ENCODE data around the gene SPATA6L.
"Not testable (repeated sequence)": the region's sequence is repeated elsewhere in the genome, so short reads cannot be mapped to it uniquely, and the experiment has no call there.

SPATA6L gene

DNA sequence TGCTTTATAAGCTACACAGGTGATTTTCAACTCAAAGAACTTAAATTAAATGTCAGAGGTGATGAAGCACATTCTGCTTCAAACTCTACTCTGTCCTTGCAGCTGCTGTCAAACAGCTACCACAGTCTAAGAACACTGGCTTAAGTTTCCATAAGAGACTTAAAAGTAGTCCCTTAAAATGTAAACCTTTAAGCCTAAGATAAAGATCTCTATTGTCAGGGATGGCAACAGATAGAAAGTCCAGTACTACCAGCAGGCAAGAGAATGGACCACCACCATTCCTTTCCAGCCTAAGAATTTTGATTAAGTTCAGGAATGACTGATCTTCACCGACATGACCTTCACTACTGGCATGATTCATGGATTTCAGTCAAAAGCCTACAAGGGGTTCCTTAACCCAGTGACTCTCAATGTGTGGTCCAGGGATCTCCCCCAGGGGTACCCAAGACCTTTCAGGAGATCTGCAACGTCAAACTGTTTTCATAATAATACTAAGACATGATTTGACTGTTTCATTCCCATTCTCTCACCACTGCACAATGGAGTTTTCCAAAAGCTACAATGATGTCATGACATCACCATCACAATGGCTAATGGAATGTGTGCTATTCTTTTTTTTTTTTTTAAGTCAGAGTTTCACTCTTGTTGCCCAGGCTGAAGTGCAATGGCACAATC, 45.3 kb downstream of the SPATA6L start:
- DNase-seq: no peak

DNA sequence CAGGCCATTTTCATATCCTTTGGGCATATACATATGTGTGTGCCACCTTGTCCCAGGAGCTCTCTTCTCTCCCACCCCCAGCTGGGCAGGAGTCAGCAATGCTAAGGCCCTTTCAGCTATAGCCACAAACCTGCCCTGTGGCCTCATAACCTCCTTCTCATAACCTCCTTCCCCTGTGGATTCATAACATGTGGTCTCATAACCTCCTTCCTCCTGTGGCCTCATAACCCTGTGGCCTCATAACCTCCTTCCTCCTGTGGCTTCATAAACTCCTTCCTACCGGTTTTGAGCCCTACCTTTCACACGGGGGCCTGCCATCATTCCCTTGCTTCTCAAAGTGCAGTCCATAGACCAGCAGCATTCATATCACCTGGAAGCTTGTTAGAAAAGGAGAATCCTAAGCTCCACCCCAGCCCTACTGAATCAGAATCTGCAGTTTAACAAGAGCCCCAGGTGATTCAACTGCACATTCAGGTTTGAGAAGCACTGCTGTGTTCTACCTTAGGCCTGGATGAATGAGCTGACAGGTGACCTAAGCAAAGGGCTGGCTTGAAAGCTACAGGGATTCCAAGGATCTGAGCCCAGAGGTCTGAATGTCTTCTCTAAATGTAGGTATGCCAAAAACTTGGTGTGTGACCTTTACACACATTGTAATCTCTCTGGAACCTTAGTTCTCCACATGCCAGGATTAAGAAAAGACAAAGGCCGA, 46.1 kb downstream of the SPATA6L start:
- no peak for DNase-seq

DNA sequence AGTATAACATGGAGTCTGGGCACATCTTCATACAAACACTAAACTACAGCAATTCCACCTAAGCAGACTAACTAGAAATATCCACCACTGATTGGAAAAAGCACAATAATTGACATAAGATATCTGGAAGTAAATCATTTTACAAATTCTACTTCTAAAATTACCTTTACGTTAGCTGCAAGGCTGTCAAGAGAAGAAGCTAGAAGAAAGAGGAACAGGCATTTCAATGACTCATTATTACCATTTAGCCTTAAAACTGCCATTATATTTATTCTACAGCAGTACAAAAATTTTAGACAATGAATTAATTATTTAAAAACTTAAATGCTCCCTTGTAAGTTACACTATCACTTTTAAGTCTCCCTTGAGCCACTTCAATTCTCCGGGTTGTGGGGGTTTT, 47.6 kb downstream of the SPATA6L start:
- DNase-seq: no peak

DNA sequence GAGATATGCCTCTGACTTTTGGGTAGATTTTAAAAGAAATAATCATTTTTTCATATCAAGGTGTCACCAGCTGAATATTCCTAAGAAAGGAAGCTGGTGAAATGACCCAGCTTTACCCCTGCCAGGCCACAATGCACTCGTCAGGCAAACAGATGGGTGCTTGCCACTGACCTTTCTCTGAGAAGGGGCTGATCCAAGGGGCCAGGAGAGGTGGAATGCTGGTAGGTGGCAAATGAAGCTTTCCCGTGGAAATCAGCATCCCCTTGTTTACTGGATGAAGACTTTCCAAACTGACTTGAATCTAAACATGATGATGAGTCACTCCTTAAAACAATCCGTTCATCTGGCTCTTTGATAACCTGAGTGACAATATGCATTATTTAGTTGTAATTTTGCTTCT, 48.5 kb downstream of the SPATA6L start:
- no peak for DNase-seq

DNA sequence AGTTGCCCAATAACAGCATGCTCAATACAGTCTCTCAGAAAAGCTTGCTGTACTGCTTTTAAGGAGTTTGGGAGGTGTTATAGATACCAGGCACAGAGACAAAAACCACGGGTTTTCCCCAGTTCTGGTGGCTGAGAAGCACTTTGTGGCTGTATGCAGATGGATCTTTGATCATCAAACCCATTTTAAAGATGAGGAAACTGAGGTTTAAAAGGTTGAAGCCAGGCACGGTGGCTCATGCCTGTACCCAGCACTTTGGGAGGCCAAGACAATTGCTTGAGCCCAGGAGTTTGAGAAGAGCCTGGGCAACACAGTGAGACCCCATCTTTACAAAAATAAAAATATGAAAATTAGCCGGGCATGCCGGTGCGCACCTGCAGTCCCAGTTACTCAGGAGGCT, 50.5 kb downstream of the SPATA6L start:
- no peak for DNase-seq

DNA sequence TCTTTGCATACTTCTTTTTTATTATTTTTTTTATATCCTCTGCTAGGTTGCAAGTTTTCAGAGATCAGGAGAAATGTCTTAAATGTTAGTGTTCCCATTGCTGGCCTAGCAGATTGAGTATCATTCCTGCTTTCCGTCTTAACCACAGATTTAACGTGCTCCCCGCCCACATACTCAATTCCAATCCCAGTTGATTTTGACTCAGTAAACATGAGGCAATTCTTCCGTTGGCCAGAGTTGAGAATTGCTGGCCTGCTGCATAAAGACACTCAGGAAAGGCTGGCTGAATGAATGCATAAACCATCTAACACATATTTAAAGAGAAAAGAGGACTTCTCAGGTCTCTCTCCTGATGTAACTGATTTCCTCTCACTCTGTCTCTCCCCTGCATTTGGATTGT, 51.0 kb downstream of the SPATA6L start:
- no peak for DNase-seq

DNA sequence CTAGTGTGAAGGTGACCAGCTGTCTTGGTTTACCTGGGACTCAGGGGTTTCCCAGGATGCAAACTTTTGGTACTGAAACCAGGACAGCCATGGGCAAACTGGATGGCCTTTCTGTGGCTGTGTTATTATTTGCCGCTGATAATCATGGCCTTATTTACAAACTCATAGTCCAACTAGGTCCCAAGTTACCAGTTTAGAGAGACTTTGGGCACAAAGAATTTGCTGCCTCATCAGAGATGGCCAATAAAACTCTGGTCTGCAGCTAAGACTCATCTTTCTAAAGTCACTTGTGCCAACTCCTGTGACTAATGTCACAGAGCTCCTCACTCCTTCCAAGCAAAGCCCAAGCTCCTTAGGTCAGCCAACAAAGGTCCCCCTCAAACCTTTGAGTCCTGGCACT, 51.7 kb downstream of the SPATA6L start:
- DNase-seq: no peak

DNA sequence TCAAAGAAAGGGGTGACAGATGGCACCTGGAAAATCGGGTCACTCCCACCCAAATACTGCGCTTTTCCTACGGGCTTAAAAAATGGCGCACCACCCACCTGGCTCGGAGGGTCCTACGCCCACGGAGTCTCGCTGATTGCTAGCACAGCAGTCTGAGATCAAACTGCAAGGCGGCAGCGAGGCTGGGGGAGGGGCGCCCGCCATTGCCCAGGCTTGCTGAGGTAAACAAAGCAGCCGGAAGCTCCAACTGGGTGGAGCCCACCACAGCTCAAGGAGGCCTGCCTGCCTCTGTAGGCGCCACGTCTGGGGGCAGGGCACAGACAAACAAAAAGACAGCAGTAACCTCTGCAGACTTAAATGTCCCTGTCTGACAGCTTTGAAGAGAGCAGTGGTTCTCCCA, 60.2 kb downstream of the SPATA6L start:
- DNase-seq: not testable (repeated sequence)

DNA sequence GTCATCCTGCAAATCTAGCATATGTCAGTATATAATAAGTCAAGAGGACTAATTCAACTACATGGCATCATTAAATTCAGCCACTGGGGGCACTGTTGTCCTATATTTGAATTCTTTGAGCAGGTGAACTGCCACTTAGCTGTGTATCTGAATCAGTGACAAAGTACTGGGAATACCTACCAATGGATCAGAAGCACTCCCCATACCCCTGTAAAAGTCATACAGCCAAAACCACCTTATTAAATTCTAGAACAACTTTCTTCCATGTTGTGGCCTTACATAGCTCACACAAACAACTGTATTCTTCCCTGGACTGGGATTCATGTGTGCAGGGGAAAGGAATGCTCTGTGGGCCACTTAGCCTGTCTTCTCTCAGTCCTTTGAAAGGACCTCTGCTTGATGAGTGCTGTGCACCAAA, 61.6 kb downstream of the SPATA6L start:
- DNase-seq: peak; percentile 67

DNA sequence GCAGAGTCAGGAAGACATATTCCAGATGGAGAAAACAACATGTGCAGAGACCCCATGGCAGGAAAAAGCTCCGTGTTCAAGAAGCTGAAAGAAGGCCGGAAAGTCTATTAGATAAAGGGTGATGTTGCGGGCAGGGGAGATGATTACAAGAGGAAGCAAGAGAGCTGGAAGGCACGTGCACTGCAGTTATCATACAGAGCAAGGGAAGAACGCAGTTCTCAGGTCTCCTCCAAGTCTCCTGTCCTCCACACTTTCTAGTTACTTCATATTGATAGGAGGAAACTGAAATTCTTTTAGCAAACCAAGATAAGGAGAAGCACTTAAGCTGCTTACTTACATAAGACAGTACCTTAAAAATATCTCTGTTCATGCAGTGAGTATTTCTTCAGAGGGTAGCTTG, 62.5 kb downstream of the SPATA6L start:
- no peak for DNase-seq

DNA sequence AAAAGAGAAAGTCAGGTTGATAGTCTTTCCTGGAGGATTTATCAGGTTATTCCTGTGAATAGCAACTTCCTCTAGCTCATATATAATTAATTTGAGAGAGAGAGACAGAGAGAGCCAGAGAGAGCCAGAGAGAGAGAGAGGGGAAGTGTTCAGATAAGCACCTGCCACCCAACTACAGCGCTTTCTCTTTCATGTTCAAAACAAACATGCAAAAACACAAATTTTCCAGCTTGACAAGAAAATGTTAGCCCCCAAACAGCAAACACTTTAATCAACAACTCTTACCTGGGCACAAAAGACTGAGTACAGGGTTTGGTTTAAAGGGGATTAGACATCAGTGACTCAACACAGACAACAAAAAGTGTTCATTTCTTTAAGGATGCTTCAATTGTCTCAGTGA, 65.9 kb downstream of the SPATA6L start:
- DNase-seq: no peak

DNA sequence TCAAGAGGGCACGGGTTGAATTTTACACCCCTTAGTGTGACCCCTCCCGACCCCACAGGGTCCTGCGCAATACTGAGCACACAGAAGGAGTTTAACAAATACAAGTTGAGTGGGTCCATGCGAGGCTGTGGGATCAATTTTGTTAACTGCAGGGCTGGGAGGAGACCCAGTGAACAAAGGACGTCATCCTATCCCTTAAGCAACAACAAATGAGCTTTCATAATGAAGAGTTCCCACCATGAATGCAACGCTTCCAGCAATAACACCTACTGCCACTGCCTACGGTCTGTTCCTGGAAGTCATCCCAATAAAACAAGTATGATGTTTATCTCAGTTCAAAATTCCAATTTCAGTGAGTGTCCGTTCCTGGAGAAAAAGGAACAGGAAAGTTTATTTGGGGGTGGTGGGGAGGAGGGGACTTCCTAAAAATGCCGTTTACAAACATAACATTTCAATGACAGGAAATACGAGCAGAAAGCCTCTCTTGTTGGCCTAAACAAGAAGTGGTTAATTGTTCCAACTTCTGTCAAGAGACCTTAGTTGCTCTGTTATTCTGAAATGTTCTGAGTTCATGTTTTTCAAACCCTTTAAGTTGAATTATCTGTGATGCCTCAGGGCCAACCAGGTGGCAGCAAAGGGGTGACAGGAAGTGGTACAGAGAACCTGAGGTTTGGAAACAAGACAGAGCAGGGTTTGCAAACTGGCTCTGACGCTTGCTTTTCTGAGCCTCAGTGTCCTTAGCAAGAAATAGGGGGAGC, 69.9 kb downstream of the SPATA6L start:
- no peak for DNase-seq

DNA sequence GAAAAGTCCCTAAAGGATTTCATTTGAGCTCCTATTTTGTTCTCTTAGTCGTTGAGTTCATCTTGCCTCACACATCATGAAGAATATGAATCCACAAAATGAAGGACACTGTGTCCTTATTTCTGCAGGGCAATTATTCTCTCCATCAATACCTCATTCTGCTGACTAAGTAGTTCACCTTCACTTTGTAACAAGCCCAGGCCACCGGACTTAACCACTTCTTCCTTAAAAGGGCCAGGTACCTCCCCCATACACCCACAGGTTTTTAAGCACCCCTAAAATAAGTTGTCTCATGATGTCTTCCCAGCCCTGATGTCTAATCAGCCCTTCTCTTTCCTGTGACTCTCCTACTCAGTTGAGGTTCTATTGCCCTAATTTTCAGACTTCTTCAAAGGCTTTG, 71.3 kb downstream of the SPATA6L start:
- DNase-seq: no peak

DNA sequence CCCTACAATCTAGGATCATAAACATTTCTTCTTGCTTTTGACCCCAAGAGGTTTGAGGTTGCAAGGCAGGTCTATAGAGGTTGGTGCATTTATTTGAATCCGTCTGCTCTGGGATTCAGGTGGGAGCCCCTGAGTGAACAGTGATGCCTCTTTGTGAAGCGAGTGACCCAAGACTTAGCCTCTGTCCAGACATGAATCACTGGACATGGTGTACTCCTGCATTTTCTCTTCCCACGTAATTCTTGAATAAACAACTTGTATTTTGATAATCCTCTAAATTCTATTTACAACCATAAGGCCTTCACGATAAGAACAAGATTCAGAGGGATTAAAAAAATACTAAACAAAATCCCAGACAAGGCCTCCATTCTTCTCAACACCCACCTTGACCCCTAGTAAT, 71.7 kb downstream of the SPATA6L start:
- no peak for DNase-seq

DNA sequence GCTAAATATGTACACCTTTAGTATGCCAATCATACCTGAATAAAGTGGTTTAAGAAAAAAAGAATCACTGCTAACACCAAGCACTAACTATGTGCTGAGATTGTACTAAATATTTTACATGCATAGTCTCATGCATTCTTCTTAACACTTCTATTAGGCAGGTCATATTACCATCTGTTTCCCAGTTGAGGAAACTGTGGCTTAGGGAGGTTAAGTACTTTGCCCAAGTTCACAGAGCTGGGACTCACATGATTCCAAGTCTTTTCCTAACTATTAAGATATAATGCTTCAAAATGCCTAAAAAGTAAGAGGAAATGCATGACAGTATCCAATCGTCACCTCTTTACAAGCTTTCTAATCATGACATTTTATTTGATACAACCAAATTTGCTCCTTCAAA, 73.4 kb downstream of the SPATA6L start:
- no peak for DNase-seq

DNA sequence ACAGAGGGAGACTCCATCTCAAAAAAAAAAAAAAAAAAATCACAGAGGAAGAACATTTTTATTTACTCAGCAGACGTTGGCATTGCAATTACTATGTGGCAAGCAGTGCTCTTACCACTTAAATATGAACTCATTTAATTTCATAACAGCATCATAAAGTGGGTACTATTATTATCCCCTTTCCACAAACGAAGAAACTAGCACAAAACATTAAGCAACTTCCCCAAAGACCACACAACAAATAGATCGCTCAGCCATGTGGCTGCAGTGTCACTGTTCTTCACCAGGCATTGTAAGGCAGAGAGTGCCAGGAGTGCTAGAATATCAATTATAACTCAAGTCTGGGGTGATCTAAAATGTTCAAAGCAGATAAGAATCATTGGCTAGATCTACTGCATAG, 74.0 kb downstream of the SPATA6L start:
- DNase-seq: no peak

DNA sequence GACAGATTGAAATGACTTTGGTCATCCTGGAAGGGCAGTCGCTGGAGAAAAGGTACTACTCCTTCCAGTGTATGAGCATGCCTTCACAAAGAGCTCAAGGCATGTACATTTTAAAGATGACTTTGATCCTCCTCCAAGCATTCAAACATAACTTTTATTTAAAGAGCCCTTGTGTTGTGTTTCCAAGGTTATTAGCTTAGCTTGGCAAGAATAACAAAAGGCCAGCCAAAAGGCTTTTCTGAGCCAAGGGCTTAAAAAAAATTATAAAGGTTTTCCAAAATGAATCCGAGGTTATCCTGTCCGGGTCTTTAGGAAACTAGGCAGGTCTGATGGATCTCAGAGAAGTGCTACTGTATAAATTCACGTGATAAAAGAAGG, 75.2 kb downstream of the SPATA6L start:
- DNase-seq: no peak

DNA sequence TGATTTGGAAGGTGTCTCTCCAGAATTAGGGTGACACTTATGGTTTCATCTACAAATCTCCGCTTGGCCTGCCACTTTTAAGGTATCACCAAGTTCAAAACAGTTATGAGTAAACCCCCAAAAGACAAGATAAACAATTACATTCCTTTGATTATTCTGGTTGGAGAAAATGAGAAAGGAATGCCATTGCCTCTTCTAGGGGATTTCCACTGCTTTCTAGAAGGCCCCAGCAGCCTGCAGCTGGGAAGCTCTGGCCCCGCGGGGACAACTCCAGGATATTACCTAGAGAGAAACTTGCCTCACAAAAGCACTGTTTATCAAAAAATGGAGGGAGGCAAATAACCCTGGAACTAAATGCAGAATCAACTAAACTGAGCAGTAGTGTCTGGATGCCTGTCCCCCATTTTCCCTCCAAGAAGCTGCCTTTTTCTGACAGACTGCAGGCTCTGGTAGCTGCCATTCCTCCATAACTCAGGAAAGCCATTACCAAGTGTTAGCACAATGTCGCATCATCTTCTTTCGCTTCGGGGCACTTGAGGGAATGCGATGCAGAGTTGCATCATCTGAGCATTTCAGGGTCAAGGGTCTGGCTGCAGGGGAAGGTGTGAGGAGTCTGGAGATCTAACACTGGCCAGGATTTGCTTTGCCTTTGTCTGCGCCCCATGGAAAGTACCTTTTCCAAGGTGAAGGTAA, 75.7 kb downstream of the SPATA6L start:
- DNase-seq: no peak

DNA sequence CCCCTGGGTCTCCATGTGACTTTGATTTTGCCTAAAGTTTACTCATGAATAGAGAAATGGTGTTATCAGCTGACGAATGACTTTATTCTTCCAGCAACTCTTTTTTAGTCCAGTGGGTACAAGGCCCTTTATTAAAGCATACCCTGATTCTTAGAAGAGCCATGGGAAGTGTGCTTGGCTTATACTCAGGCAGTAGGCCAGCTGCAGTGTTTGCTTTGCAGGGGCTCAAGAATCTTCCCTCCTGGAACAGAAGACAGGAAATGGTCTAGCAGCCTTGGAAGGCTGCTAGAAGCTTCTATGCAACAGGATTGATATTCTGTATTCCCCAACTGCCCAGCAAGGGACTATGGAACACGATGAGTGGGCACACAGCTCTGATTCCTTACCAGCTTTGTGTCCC, 77.6 kb downstream of the SPATA6L start:
- no peak for DNase-seq

DNA sequence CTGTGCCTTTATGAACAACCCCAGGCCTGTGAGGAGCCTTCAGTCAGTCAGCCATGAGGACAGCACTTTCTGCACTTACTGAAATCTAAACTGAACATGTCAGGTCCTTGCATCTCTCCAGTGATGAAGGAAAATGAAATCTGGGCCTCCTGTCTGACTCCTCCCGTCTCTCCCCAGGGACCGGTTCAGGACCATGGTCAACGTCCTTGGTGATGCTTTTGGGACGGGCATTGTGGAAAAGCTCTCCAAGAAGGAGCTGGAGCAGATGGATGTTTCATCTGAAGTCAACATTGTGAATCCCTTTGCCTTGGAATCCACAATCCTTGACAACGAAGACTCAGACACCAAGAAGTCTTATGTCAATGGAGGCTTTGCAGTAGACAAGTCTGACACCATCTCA, 81.1 kb downstream of the SPATA6L start:
- DNase-seq: no peak

DNA sequence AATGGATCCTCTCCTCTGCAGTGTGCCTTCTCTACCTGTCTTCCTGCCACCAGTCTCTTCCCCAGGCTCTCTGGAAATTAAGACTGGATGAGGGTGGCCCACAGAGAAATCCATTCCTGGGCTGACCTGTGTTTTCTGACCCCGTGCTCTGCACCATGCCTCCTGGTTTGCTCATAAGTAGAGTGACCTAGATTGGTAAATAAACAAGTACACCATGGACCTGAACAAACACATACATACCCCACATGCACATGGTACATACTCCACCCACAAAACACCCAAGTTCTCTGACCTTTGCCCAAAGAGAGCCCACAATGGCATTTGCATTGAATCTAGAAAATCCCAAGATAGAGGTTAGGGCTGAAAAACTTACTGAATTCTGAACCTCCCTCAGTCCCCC, 81.6 kb downstream of the SPATA6L start:
- DNase-seq: no peak

DNA sequence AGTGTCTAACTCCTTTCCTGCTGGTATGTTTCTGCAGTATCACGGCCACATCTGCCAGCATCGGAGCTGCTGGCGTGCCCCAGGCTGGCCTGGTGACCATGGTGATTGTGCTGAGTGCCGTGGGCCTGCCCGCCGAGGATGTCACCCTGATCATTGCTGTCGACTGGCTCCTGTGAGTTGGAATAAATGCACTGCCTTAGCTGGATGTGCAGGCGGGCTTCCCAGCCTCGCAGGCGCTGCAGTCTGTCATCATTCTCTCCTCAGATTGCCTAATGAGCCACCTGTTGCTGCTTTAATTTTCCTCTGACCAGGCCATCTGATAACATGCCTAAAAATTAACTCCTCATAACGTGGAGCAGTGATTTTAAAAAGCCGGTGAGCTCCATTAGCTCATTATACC, 83.3 kb downstream of the SPATA6L start:
- DNase-seq: no peak

DNA sequence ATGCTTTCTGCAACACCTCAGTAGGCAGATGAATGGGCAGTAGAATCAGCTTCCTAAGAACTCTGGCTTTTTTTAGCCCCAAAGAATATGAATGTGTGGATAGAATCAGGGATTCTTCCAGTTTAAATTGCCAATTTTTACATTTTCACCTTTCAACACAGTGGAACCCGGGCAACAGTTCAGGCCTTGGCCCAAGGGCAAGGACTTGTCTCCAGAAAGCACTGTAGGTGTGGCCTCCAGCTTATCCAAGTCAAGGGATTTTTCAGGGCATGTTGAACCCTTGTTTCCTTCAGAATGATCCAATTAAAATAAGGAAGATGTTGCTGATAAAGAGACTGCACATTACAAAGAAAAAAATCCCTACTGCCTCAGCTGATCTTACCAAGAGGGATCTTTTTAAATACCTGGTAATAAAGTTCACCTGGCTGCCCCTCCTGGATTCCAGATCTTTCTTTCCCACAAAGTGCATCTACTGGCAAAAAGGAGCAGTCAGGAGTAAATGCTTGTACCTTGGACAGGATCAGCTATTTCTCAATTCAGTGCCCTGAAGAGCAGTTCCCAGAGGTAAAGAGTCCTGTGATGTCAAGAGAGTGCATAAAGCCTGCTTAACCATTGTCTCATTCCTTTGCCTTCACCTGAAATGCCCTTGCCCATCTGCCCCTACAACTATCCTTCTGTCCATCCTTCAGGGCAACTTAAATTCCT, 84.3 kb downstream of the SPATA6L start:
- DNase-seq: no peak

Data from NCI-H526 treated with DMSO at 0.1 percent for 48 hours (cell line).